GM12892 (cell line): ENCODE results near the gene AMBP.

Experiments used
- POLR2A ChIP-seq: IDR thresholded peaks from 2 replicates; pipeline ENCODE4 v1.6.1; 2011; ENCODE audit warnings: low read depth, low read length, control low read depth
- POLR2AphosphoS5 ChIP-seq: IDR thresholded peaks from 2 replicates; pipeline ENCODE4 v1.6.1; 2011; ENCODE audit warnings: low read depth, low read length, control low read depth

GRCh38 chr9:114081441-114082016 is 3.4 kb upstream of the AMBP start:
- TF ChIP-seq POLR2A = no peak
- no peak for TF ChIP-seq POLR2AphosphoS5
